Stimulated activated CD4-positive, alpha-beta T cell treated with anti-CD3 and anti-CD28 coated beads, Interleukin-1b, Interleukin-23, amount 100 ng/mL, for 24 hours (primary cell): ENCODE measurements around the gene LGMN.

Experiments
- DNase-seq, 4 experiments: peaks; one replicate each; pipeline ENCODE4 v3.0.0-alpha.2; 2020; ENCODE audit warnings: low read depth in 4 of 4, low spot score in 1 of 4

The LGMN gene

DNA sequence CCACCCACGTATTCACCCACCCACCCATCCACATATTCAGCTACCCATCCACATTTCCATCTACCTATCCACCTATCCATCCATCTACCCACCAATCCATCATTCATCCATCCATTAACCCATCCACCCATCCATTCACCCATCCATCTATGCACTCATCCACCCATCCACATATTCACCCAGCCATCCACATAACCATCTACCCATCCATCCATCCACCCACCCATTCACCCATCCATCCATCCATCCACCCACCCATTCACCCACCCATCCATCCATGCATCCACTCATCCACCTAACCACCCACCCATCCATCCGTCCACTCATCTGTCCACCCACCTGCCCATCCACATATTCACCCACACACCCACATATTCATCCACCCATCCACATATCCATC lies 70.5 kb downstream of the LGMN start:
- DNase-seq = no peak

DNA sequence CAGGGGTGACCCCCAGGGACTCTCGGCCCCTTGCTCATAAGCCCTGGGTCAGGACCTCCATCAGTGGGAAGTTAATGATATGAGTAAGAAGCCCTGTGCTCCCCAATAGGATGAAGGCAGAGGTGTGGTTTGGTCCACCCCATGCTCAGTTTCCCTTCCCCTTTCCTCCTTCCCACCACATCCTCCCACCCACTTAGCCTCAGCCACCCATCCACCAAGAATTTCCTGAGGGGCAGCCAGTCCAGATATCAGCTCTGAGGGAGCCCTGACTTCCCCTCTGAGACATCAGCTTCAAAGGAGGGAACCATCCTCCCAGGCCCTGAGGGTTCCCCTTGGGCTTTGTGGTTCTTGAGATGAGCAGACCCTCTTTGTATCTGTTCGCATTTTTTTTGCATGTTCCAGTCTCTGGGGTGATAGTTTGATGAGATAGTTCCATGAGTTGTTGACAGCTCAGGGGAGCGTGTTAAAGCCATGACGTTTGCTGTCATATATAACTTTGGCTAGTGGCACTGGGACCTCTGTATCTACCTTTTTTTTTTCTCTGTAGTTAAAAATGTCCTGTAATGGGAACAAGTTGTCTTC lies 71.2 kb downstream of the LGMN start:
- peak in 1 of 4 experiments; percentile 73 for DNase-seq

DNA sequence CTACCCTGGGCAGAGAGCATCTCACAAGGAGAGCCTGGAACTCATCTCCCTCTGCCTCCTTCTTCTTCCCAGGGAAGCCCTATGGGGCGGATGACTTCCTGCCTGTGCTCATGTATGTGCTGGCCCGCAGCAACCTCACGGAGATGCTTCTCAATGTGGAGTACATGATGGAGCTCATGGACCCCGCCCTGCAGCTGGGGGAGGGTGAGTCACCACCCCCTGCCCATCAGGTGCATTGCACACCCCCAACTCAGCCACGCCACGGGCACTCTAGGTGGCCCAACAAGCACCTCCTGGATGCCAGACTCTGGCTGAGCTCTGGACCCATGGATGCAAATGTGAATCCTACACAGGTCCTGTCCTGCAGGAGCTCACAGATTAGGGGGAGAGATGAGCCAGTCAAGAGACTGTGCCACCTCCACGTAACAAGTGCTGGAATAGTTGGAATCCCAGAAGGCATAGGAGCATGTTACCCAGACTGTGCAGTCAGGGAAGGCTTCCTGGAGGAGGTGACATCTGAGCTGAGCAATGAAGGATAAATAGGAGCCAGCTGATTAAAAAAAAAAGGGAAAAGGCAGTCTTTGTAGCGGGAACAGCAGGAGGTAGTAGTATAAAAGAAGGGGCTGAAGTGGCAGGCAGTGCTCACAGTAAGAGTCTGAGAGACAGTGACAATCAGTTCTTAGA lies 71.9 kb downstream of the LGMN start:
- DNase-seq = no peak

DNA sequence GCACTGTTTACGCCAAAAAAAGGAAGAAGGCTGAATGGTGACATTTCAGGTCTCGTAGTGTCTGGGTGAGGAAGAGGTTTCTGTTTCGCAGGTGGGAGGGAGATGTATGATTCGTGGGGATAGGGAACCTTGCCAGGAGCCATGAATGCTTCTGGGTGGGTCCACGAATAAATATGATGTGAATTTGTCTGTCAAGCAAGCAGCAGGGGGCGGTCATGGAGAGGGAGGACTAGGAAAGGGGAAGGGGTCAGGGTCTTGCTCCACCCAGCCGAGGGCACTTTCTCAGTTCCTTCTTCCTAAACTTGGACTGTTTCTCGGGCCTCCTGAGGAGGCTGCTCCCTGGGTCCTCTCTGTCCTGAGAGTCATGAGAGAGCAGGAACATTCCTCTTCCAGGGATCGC lies 72.5 kb downstream of the LGMN start:
- no peak for DNase-seq

DNA sequence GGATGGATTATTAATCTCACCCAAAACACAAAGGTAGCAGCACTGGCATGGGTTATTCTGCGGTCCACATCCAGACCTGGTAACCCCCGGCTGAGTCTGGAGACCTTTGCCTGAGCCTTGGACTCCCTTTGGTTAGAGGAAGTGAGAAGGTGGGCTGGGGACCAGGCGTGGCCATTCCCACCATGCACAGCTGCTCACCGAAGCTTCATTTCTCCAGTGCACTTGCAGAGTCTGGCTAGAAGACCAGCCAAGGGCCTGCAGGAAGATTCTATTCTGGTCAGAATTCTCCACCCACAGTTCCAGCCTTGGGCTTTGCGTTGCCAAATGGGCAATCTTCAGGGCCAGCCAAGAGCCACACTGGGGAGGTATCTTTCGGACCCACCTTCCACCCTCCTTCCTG lies 73.0 kb downstream of the LGMN start:
- no peak for DNase-seq

DNA sequence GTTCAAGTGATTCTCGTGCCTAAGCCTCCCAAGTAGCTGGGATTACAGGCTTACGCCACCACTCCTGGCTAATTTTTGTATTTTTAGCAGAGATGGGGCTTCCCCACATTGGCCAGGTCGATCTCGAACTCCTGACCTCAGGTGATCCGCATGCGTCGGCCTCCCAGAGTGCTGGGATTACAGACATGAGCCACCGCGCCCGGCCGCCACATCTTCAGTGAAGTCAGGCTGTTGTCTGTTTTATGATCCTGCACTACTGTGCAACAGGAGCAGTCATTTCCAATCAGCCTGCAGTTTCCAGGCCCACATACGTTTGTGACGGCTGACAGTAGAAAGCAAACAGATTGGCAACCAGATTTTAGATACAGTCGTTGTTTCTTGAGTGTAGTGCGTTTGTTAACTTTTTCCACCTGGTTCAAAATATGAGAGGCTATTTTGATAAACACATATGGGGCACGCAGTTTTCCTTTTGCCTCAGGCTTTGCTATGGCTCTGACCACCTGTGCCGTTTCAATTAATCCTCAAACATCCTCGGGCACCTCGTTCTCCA lies 74.8 kb downstream of the LGMN start:
- DNase-seq = no peak

DNA sequence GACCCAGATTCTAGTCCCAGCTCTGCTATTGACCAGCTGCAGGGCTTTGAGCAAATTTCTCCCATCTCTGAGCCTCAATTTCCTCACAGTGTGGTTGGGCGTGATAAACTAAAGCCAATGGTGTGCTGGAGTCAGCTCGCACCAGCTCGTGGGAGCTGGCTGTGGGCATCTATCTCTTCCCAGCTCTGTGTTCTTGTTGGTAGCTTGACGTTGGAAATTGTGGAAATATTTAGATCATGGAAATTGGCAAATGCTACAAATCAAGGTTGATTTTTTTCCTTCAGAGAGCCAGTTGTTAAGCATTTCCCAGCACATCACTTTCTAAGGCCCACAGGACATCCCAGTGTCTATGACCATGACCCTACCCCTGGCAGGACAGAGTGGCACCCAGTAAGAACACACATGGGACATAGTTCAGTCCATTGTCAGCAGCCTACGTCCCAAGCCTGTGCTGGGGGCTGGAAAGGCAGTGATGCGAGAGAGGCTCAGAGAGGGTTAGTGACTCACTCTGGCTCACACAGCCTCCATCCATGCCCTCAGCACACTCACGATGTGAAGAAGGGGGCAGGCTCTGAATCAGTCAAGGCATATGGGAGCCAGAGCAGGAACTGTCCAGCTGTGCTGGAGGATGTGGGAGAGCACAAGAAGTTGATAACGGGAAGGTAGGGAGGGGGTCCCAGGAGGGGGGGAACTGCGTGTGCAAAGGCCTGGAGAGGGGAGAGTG lies 77.6 kb downstream of the LGMN start:
- no peak for DNase-seq

DNA sequence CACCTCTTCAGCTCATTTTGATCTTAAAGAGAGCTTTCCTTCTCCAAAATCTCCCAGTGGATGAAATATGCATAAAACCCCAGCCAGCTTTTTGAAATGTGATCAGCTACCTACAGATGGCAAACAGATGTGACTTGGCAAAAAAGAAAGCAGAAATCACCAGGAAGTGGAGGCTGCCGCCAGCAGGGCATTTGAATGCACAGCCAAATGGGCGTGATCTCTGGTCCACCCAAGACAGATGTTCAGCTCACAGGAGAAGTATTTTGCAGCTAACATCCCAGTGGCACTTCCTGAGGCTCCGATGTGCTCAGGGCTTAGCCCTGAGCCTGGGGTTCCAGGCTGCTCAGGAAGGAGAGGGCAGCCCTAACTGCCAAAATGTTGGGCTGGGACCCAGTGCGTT lies 78.3 kb downstream of the LGMN start:
- no peak for DNase-seq

DNA sequence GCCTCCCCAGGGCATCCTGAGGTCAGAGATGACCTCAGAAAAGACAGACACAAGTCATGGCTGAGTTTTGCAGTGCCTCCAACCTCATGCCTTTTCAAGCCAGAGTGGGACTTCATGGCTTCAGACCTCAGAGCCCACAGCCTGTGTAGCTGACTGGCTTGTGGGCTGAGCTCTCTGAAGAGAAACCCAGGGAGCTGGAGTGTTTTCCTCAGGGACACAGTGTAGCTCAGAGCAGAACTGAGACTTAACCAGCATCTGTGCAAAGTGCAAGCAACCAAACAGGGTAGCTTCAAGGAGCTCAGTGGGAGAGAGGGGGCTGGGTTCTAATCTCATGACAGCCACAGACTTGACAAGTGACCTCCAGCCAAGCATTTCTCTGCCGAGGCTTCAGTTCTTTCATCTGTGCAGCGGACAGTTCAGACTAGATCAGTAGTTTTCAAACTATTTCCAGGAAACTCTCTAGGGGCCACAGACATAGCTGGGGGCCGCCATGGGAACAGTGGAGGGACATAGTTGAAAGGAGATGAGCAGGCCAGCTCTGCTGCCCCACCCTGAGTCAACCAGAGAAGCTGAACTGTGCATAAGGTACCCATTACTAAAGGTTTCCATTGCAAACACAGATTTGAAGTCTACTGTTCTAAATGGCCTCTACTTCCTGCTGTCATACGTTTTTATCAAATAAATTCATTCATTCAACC lies 80.0 kb downstream of the LGMN start:
- no peak for DNase-seq

DNA sequence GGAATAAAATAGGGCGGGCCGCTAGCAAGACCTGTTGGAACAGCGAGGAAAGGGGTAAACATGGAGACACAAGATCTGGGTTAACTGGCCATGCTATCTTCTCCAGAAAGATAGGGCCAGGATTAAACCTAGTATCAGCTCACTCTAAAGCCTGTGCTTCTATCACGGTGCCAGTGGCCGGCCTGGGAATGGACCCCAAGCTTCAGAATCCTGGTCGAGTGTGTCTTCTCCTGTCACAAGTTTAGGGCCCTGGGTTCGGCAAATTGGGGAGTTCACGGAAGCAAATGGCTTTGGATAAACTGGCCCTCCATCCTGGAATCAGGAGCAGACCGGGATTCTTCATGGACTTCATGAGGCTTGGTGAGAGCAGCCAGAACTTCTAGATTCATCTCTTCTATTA lies 82.2 kb downstream of the LGMN start:
- DNase-seq = no peak

DNA sequence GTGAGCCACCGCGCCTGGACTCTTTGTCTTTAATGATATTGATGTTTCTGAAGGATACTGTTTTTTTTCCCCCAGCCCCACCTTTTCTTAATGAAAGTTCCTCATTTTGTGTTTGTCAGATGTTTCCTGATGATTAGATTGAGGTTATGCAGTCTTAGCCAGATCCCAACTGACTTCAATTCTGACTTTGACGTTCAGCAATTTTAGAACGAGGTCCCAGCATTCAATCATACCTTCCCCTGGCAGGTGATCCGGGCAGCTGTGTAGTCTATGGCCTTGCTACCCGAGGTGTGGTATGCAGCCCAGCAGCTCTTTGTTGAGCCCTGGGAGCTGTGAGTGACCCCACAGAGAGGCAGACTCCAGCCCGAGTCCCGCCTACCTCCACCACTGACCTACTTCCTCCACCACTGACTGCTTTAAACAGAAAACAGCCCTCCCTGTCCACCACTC lies 82.7 kb downstream of the LGMN start:
- DNase-seq = no peak

DNA sequence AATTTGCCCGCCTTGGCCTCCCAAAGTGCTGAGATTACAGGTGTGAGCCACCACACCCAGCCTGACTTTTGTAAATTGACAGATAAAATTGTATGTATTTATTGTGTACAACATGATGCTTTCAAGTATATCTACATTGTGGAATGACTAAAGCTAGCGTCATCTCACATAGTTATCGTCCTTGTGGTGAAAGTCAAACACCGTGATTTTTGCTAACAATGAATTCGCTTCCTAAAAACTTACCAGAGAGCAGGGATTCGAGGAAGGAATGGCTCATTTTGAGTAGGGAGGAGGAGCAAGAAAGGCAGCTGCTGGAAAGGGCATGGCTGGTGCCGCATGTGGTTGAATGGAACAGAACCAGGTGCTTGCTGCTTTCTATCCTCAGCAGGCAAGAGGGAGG lies 85.4 kb downstream of the LGMN start:
- no peak for DNase-seq

DNA sequence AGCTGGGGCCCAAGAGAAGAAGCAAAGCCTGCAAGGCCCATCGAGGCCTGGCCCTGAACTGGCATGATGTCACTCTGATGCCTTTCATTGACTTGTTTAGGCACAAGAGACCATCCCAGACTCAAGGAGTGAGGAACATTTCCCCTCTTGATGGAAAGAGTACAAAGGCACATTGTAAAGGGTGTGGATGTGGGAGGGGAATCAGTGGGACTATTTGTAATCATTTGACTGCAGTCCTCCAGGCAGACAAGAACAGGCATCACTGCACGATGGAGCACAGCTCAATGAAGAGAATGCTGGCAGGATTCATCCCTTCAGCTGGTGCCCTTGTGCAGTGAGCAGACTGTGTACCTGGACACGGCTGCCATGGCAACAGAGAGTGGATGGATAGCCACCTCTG lies 87.9 kb downstream of the LGMN start:
- no peak for DNase-seq

DNA sequence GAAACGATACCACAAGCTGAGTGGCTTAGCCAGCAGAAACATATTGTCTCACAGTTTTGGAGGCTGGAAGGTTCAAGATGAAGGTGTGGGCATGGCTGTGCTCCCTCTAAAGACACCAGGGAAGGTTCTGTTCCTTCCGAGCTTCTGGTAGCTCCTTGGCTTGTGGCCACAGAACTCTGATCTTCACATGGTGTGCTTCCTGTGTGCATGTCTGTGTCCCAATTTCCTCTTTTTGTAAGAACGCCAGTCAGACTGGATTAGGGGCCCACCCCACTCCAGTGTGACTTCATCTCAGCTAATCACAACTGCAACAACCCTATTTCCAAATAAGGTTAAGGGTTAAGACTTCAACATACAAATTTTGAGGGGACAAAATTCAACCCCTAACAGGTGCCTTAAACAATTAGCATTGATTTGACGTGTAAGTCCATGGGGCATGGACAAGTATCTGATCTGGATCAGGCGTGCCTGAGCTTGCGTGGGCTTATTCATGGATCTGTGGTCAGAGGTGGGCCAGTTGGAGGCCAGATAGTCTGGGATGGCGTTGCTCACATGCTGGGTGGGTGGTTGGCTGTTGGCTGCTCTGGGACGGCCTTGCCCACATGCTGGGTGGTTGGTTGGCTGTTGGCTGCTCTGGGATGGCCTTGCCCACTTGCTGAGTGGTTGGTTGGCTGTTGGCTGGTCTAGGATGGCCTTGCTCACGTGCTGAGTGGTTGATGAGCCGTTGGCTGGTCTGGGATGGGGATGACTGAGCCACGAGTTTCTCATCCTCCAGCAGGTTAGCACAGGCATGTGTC lies 88.5 kb downstream of the LGMN start:
- no peak for DNase-seq

DNA sequence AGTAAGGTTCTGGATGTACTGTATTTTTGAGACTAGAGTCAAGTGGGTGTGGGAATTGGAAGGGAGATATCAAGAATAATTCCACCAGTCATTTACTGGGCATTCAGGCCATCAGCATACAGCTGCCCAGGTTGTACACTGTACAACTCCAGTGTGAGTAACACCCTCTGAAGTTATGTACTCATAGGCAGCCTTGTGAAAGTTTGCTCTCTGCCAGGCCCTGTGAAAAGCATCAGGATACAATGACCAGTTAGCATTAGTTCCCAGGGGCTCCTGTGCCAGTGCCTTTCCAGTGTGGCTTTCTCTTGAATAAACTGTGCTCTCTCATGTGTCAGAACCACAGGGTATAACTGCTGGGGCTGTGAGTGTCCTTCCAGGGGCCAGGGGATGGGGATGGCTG lies 89.7 kb downstream of the LGMN start:
- no peak for DNase-seq

DNA sequence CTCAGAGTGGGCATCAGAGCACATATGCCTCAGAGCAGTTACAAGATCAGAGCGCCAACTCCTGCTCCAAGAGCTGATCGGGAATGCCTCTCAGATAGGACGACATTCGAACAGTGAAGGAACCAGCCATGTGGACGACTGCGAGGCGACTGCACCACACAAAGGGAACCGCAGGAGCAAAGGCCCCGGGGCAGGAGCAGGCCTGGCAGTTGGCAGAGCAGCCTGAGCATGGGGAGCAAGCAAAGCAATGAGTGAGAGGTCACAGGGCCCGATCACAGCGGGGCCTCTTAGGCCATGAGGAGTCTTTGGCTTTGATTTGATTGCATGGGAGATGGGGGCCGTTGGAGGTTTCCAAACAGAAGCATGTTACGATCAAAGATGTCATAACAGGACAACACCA lies 90.3 kb downstream of the LGMN start:
- DNase-seq = no peak

DNA sequence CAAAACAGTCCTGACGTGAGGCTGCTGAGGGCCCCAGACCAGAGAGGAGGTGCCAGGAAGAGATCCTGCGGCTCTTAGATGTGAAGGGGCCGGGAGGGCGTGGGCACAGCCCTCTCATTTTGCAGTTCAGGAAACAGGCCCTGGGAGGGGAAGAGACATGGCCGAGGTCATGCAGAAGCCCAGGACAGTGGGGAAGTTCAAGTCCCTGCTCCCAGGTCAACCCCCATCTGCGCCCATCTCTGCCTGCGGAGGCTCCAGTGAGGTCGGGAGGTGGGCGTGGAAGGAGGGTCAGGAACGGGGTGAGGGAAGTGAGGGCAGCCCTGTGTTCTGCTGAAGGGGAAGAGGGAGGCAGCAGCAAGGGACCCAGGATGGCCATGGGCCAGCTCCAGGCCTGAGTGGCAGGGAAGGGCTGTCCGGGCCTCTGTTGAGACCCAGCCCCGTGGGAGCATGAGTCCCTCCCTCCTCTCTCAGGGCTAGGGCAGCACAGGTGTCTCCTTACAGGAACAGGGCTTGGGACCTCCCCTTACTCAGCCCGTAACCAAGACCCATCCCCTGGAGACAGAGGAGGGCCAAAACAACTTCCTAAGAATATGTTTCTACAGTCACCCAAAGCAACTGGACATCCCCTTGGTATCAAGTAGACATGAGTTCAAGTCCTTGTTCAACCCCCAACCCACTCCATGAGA lies 90.8 kb downstream of the LGMN start:
- DNase-seq = no peak

DNA sequence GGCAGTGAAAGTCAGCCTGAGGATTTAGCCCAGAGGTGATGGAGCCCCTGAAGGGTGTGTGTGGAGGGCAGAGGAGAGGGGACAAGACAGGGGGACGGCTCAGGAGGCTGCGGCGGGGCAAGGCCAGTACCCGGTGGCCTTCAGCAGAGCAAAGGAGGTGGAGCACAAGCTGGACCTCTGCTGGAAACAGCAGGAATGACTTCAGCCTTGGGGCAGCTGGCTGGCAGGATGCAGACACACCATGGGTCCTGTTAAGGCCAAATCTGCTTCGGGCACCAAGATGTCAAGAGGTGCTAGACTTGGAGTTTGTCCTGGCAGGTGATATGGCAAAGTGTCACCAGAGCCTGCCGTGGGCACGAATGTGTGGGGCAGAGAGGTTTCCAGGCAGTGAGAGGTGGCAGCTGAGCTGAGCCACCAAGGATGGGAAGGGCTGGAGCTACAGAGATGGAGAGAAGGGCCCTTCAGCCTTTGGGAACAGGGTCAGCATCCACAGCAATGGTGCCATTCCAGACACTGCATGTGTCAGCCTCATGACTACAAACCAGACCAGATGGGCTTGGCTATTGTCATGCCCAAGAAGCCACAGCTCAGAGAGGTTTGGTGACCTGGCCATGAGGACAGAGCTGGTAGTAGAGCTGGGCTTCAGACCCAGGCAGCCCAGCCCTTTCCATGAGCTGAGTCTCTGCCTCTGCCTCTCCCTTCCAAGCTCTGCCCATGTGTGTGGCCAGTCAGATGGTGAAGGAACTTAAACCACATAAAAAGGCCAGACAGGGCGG lies 91.9 kb downstream of the LGMN start:
- no peak for DNase-seq

DNA sequence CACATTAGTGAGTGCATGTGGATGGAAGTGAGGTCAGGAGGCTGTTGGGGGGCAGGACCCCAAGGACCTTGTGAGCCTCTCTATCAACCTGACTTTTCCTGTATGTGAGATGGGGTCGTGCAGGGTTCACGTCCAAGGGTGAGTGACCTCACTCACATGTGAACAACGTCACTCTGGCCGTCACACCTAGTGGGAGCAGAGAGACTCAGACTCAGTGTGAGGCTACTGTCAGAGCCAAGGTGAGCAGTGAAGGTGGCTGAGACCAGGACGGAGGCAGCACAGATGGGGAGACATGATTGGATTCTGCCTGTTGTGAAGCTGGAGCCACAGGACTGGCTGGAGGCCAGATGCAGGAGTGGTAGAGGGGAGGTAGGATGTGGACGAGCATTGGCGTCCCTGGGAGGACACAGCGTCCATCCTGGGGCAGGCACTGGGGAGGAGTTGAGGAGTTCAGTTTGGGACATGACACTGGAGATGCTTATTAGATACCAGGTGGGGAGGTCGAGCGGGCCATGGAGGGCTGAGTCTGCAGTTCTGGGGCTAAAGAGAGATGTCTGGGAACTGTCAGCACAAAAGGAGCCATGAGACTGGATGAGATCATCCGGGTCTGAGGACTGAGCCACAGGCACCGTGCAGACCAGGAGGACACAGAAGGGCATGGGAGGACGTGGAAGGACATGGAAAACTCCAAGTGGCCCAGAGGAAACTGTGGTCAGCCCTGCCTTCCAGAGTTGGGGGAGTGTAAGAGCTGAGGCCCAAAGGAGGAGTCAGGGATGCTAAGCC lies 92.8 kb downstream of the LGMN start:
- no peak for DNase-seq
